ENCODE data around the gene CNTNAP4.

Gene CNTNAP4

DNA sequence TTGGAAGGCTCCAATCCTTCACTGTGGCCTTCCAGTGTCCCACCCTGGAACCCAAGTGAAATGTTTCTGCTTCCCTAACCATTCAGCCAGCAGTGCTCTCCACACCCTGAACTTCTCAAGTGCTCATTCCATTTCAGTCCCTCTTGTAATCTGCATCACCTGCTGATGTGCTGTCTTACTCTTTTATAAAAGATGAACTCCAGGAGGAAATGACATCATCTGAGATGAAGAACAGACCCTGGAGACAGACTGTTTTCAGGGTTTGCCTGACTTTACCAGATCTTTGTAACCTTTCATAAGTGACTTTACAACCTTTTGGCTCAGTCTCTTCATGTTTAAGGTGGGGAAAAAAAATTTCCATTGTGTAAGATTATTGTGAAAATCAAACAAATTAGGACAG, 61.3 kb downstream of the CNTNAP4 start:
- no peak for TF ChIP-seq TCF4 (CRISPR knock-in tag; IDR thresholded peaks at IDR 0.05; ENCODE audit: borderline replicate concordance)
- TF ChIP-seq ISL1 (CRISPR knock-in tag; IDR thresholded peaks at IDR 0.05) = peak; percentile 34; the same call in 1 of the 2 replicates
- no peak for ATAC-seq

DNA sequence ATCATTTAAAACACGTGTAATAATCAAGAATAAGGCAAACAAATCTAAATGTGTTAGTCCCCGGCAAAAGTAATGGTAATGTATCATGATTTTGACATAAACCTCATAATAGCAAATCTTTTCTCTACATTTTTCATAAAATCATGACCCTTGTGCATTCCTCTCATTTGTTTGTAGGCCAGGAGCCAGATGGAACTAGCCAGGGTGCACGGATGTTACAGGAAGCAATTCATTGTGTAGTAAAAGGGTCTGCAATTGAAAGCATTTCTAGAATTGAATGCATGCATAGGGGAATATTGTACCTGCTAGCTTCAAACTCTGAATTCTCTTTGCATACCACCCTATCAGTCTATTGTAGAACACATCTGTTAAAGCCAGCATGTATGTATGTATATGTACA, 66.6 kb downstream of the CNTNAP4 start:
- TF ChIP-seq ZNF565 (CRISPR knock-in tag; conservative IDR thresholded peaks at IDR 0.05; ENCODE audit: low read depth) = no peak
- no peak for TF ChIP-seq ZFP30 (CRISPR knock-in tag; IDR thresholded peaks at IDR 0.05)
- no peak for TF ChIP-seq TCF4 (CRISPR knock-in tag; IDR thresholded peaks at IDR 0.05; ENCODE audit: borderline replicate concordance)
- TF ChIP-seq ZFP3 (CRISPR knock-in tag; IDR thresholded peaks at IDR 0.05) = no peak
- TF ChIP-seq OSR1 (CRISPR knock-in tag; IDR thresholded peaks at IDR 0.05) = no peak
- no peak for TF ChIP-seq ZNF8 (CRISPR knock-in tag; IDR thresholded peaks at IDR 0.05)
- TF ChIP-seq PPARA (CRISPR knock-in tag; IDR thresholded peaks at IDR 0.05; ENCODE audit: borderline replicate concordance) = no peak
- no peak for TF ChIP-seq ZNF70 (CRISPR knock-in tag; IDR thresholded peaks at IDR 0.05)
- TF ChIP-seq, protein P1, sequence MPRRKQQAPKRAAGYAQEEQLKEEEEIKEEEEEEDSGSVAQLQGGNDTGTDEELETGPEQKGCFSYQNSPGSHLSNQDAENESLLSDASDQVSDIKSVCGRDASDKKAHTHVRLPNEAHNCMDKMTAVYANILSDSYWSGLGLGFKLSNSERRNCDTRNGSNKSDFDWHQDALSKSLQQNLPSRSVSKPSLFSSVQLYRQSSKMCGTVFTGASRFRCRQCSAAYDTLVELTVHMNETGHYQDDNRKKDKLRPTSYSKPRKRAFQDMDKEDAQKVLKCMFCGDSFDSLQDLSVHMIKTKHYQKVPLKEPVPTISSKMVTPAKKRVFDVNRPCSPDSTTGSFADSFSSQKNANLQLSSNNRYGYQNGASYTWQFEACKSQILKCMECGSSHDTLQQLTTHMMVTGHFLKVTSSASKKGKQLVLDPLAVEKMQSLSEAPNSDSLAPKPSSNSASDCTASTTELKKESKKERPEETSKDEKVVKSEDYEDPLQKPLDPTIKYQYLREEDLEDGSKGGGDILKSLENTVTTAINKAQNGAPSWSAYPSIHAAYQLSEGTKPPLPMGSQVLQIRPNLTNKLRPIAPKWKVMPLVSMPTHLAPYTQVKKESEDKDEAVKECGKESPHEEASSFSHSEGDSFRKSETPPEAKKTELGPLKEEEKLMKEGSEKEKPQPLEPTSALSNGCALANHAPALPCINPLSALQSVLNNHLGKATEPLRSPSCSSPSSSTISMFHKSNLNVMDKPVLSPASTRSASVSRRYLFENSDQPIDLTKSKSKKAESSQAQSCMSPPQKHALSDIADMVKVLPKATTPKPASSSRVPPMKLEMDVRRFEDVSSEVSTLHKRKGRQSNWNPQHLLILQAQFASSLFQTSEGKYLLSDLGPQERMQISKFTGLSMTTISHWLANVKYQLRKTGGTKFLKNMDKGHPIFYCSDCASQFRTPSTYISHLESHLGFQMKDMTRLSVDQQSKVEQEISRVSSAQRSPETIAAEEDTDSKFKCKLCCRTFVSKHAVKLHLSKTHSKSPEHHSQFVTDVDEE (CRISPR knock-in tag; IDR thresholded peaks at IDR 0.05) = no peak
- TF ChIP-seq TOX (CRISPR knock-in tag; IDR thresholded peaks at IDR 0.05; ENCODE audit: borderline replicate concordance) = no peak
- TF ChIP-seq, protein P2, sequence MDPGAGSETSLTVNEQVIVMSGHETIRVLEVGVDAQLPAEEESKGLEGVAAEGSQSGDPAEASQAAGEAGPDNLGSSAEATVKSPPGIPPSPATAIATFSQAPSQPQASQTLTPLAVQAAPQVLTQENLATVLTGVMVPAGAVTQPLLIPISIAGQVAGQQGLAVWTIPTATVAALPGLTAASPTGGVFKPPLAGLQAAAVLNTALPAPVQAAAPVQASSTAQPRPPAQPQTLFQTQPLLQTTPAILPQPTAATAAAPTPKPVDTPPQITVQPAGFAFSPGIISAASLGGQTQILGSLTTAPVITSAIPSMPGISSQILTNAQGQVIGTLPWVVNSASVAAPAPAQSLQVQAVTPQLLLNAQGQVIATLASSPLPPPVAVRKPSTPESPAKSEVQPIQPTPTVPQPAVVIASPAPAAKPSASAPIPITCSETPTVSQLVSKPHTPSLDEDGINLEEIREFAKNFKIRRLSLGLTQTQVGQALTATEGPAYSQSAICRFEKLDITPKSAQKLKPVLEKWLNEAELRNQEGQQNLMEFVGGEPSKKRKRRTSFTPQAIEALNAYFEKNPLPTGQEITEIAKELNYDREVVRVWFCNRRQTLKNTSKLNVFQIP (CRISPR knock-in tag; IDR thresholded peaks at IDR 0.05; ENCODE audit: borderline replicate concordance, low read depth) = no peak
- TF ChIP-seq, protein P3, sequence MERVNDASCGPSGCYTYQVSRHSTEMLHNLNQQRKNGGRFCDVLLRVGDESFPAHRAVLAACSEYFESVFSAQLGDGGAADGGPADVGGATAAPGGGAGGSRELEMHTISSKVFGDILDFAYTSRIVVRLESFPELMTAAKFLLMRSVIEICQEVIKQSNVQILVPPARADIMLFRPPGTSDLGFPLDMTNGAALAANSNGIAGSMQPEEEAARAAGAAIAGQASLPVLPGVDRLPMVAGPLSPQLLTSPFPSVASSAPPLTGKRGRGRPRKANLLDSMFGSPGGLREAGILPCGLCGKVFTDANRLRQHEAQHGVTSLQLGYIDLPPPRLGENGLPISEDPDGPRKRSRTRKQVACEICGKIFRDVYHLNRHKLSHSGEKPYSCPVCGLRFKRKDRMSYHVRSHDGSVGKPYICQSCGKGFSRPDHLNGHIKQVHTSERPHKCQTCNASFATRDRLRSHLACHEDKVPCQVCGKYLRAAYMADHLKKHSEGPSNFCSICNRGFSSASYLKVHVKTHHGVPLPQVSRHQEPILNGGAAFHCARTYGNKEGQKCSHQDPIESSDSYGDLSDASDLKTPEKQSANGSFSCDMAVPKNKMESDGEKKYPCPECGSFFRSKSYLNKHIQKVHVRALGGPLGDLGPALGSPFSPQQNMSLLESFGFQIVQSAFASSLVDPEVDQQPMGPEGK (CRISPR knock-in tag; IDR thresholded peaks at IDR 0.05; ENCODE audit: borderline replicate concordance) = no peak
- no peak for TF ChIP-seq ZC3H10 (CRISPR knock-in tag; IDR thresholded peaks at IDR 0.05)
- no peak for TF ChIP-seq GLIS3 (CRISPR knock-in tag; IDR thresholded peaks at IDR 0.05)
- TF ChIP-seq BACH2 (CRISPR knock-in tag; IDR thresholded peaks at IDR 0.05; ENCODE audit: borderline replicate concordance) = no peak

DNA sequence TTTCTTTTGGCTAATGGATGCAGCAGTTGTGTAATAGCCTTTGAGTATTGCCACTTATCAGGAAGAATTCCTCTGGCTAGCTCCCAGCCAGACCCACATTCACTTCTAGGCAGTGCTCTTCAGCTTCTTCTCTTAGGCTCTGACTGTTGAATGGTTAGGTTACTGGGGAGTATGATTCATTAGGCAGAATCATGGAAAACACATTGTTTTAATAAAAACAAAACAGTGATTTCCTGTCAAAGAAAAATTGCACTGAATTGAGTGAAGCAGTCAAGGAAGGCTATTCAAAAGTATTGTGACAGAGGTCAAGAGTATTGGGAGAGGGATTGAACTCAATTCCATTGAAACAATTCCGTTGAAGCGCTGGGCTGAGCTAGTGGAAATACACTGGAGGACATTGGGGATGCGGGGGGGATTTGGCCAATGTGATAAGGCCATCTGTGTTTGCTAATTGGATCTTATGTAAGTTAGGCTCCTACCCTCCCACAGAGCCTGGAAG, 68.0 kb downstream of the CNTNAP4 start:
- no peak for ATAC-seq
- TF ChIP-seq, protein P1 (CRISPR knock-in tag; IDR thresholded peaks at IDR 0.05) = no peak
- TF ChIP-seq ISL1 (CRISPR knock-in tag; IDR thresholded peaks at IDR 0.05) = peak; percentile 80

More for the DNA sequence above, 66.6 kb downstream of the CNTNAP4 start:
- no peak for ATAC-seq

DNA sequence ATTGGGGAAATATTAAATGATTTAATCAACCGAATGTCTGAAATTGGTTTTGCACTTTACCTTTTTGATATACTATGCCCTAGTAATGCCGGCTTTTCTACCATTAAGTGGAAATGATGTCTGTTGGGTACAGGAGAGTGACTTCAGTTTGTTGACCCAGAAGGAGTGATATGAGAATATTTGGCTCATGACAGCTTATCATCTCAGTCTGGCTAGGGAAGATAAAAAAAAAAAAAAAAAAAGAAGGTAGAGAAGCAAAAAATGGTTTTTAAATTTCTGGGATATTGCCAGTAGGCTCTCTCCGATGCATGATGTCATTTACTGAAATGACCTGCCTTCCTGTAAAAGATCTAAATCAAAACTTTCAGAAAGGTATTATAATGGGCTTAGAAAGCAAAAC, 69.0 kb downstream of the CNTNAP4 start:
- ATAC-seq = no peak
- peak; percentile 84 for TF ChIP-seq ISL1 (CRISPR knock-in tag; IDR thresholded peaks at IDR 0.05)
- no peak for TF ChIP-seq ZNF565 (CRISPR knock-in tag; conservative IDR thresholded peaks at IDR 0.05; ENCODE audit: low read depth)
- no peak for TF ChIP-seq GLIS3 (CRISPR knock-in tag; IDR thresholded peaks at IDR 0.05)

DNA sequence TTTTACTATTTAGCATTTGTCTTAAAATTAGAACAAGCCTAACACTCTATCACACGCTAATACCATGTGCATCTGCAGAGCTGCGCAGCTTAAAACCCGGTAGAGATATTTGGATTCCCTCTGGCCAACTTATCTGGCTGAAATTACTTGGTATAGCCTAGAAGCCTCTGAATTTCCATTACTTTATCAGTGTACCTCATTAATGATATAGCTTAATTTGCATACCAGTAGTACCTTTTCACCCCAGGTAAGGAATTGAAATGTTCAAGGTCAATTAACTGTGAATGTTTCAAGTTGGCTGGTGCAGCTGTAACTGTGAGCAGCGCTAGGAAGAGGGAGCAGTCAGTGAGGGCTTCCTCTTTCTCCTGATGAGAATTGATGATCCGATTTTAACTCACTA, 74.2 kb downstream of the CNTNAP4 start:
- ATAC-seq = no peak
- no peak for TF ChIP-seq ZNF8 (CRISPR knock-in tag; IDR thresholded peaks at IDR 0.05)
- TF ChIP-seq, protein P1 (CRISPR knock-in tag; IDR thresholded peaks at IDR 0.05) = no peak

Data from SK-N-SH treated with all-trans-retinoic acid at 6 μM for 48 hours (cell line).